Measurements from ENCODE around the gene ACTN3. TPM values are rescaled to one million over a fixed set of nuclear protein-coding genes. Genes with fewer than 3 reads are reported as not detected.

ACTN3 gene
- total RNA-seq, 1 donor from 2014 or later, result not detected

GRCh38 chr11:66547662-66548009 lies 933 bp downstream of the ACTN3 start:
- no peaks in the 10 kb centered on the region for H3K9me3 ChIP-seq (ENCODE audit: insufficient read depth, low read depth, low read length)
- no peak overlapping the region for H2AFZ ChIP-seq (ENCODE audit: low read depth, low read length)
- Mint-ChIP-seq H3K4me1 (ENCODE audit: low read depth, unreplicated experiment) (peaks cover under 1% of the 10 kb centered on the region), H3K9me3 (ENCODE audit: unreplicated experiment) (no peaks in the 10 kb centered on the region), H3K27me3 (ENCODE audit: low read depth, unreplicated experiment) (peaks cover 27% of the 10 kb centered on the region), H3K4me3 (ENCODE audit: unreplicated experiment) (no peak overlapping the region), H3K27ac (ENCODE audit: unreplicated experiment) (no peak overlapping the region), H3K36me3 (ENCODE audit: low read depth, unreplicated experiment) (peaks cover 4% of the 10 kb centered on the region)
- H3K4me3 ChIP-seq (ENCODE audit: insufficient read depth, low read depth, low read length), result no peak overlapping the region
- FAIRE-seq (no peak), DNase-seq (ENCODE audit: low read depth) (no peak)
- peaks cover 2% of the 10 kb centered on the region for H3K27me3 ChIP-seq (ENCODE audit: insufficient read depth, low read length)
- no peaks in the 10 kb centered on the region for H3K36me3 ChIP-seq (ENCODE audit: insufficient read depth, low read length)
- no peak overlapping the region for H3K4me2 ChIP-seq (ENCODE audit: low read length)
- no peaks in the 10 kb centered on the region for H3K79me2 ChIP-seq (ENCODE audit: insufficient read depth, low read length)
- H3K4me1 ChIP-seq (ENCODE audit: insufficient read depth, low read length), result peaks cover 23% of the 10 kb centered on the region
- TF ChIP-seq EZH2 (IDR thresholded peaks at IDR 0.05; ENCODE audit: insufficient read depth, low read length), result no peak
- TF ChIP-seq CTCF (IDR thresholded peaks at IDR 0.05; ENCODE audit: insufficient read depth, low read depth, low read length), result no peak
- peaks cover 7% of the 10 kb centered on the region for H4K20me1 ChIP-seq (ENCODE audit: insufficient read depth, low read length)
- H3K27ac ChIP-seq (ENCODE audit: low read depth, low read length), result no peak overlapping the region
- H3K9ac ChIP-seq (ENCODE audit: low read length), result no peak overlapping the region

DNA sequence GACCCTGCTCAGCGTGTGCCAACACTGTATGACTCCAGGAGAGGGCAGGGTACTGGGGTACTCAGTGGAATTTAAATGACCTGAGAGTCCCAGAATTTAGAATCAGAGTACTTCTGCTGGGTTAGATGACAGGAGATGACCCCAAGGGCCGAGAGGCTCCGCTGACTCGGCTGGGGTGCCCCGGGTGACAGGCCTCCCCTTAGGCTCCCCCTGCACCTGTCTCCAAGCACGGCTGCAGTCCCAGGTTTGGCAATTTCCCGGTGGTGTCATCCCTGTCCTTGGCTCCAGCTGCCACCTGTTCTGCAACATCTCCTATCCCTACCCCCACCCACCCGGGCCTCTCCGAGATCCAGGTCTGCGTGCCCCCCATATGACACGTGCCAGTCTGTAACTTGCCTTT lies 1.3 kb downstream of the ACTN3 start:
- Histone ChIP-seq H3K9ac (ENCODE audit: low read length) (no peak overlapping the region), H3K36me3 (ENCODE audit: insufficient read depth, low read length) (no peaks in the 10 kb centered on the region), H3K79me2 (ENCODE audit: insufficient read depth, low read length) (no peaks in the 10 kb centered on the region), H3K4me2 (ENCODE audit: low read length) (no peak overlapping the region), H4K20me1 (ENCODE audit: insufficient read depth, low read length) (peaks cover 4% of the 10 kb centered on the region), H3K9me3 (ENCODE audit: insufficient read depth, low read depth, low read length) (no peaks in the 10 kb centered on the region), H2AFZ (ENCODE audit: low read depth, low read length) (no peak overlapping the region), H3K27me3 (ENCODE audit: insufficient read depth, low read length) (peaks cover 2% of the 10 kb centered on the region), H3K4me3 (ENCODE audit: insufficient read depth, low read depth, low read length) (no peak overlapping the region), H3K4me1 (ENCODE audit: insufficient read depth, low read length) (peaks cover 20% of the 10 kb centered on the region), H3K27ac (ENCODE audit: low read depth, low read length) (no peak overlapping the region)
- peaks cover 4% of the 10 kb centered on the region for H3K36me3 Mint-ChIP-seq (ENCODE audit: low read depth, unreplicated experiment)
- TF ChIP-seq CTCF (IDR thresholded peaks at IDR 0.05; ENCODE audit: insufficient read depth, low read depth, low read length), result no peak
- no peak for TF ChIP-seq EZH2 (IDR thresholded peaks at IDR 0.05; ENCODE audit: insufficient read depth, low read length)
- H3K27me3 Mint-ChIP-seq (ENCODE audit: low read depth, unreplicated experiment), result peaks cover 27% of the 10 kb centered on the region
- no peaks in the 10 kb centered on the region for H3K9me3 Mint-ChIP-seq (ENCODE audit: unreplicated experiment)
- H3K27ac Mint-ChIP-seq (ENCODE audit: unreplicated experiment), result no peak overlapping the region
- DNase-seq (ENCODE audit: low read depth) (no peak), FAIRE-seq (no peak)
- H3K4me3 Mint-ChIP-seq (ENCODE audit: unreplicated experiment), result no peak overlapping the region
- H3K4me1 Mint-ChIP-seq (ENCODE audit: low read depth, unreplicated experiment), result no peaks in the 10 kb centered on the region

- Histone ChIP-seq H3K4me3 (ENCODE audit: insufficient read depth, low read depth, low read length) (no peak overlapping the region), H3K9me3 (ENCODE audit: insufficient read depth, low read depth, low read length) (no peaks in the 10 kb centered on the region), H3K79me2 (ENCODE audit: insufficient read depth, low read length) (no peaks in the 10 kb centered on the region), H4K20me1 (ENCODE audit: insufficient read depth, low read length) (no peaks in the 10 kb centered on the region), H3K27me3 (ENCODE audit: insufficient read depth, low read length) (peaks cover 2% of the 10 kb centered on the region), H3K9ac (ENCODE audit: low read length) (no peak overlapping the region), H3K27ac (ENCODE audit: low read depth, low read length) (no peak overlapping the region), H3K4me2 (ENCODE audit: low read length) (no peak overlapping the region), H3K36me3 (ENCODE audit: insufficient read depth, low read length) (no peaks in the 10 kb centered on the region), H2AFZ (ENCODE audit: low read depth, low read length) (no peak overlapping the region), H3K4me1 (ENCODE audit: insufficient read depth, low read length) (peaks cover 10% of the 10 kb centered on the region)
- TF ChIP-seq EZH2 (IDR thresholded peaks at IDR 0.05; ENCODE audit: insufficient read depth, low read length) (no peak), CTCF (IDR thresholded peaks at IDR 0.05; ENCODE audit: insufficient read depth, low read depth, low read length) (no peak)
- Mint-ChIP-seq H3K36me3 (ENCODE audit: low read depth, unreplicated experiment) (peaks cover 2% of the 10 kb centered on the region), H3K4me1 (ENCODE audit: low read depth, unreplicated experiment) (no peaks in the 10 kb centered on the region), H3K9me3 (ENCODE audit: unreplicated experiment) (no peaks in the 10 kb centered on the region), H3K27me3 (ENCODE audit: low read depth, unreplicated experiment) (peaks cover 27% of the 10 kb centered on the region), H3K27ac (ENCODE audit: unreplicated experiment) (no peak overlapping the region), H3K4me3 (ENCODE audit: unreplicated experiment) (no peak overlapping the region)
- no peak for DNase-seq (ENCODE audit: low read depth)
- FAIRE-seq, result no peak
Observed at GRCh38 chr11:66548774-66549630, 2.3 kb downstream of the ACTN3 start.

Data from astrocyte (in vitro differentiated cells and primary cell).